HG02610 (cell line): ENCODE results near the gene EIF6.
"Not testable (repeated sequence)": the region's sequence is repeated elsewhere in the genome, so short reads cannot be mapped to it uniquely, and the experiment has no call there.

Source experiments
- ATAC-seq: cut with Tn5 transposase; IDR thresholded peaks from one replicate; pipeline ENCODE4 v1.9.1; 2021; ENCODE audit warnings: mild to moderate bottlenecking, moderate library complexity; ENCODE audit not compliant: unreplicated experiment

Gene EIF6

DNA sequence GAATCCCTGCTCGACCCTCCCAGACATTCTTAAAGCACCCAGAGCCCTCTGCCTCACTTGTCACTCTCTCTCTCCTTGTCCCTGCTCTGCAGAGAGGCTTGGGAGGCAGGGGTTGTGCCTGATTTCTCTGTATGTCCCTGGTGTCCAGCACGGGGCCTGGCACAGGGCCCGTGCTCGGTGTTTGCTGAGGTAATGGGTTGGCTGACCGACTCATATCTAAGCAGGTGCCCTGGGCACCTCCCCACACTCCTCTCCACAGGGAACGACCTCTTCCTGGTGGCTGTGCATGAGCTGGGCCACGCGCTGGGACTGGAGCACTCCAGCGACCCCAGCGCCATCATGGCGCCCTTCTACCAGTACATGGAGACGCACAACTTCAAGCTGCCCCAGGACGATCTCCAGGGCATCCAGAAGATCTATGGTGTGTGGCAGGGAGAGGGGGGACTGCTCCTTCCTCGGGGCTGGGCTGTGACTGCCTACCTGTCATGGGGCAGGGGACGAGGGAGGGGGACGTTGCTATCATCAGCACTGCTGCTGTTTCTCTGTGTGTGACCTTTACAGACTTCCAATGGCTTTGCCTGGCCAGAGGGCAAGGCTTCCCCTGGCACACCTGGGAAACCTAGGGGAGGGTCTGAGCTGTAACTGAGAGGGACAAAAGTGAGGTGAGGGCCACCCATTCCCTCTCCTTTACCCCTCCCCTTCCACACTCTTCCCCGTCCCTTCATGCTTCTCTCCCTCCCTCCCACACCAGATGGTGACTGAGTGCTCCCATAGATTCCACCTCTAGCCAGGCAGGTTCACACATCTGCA lies 20.8 kb downstream of the EIF6 start:
- no peak for ATAC-seq

DNA sequence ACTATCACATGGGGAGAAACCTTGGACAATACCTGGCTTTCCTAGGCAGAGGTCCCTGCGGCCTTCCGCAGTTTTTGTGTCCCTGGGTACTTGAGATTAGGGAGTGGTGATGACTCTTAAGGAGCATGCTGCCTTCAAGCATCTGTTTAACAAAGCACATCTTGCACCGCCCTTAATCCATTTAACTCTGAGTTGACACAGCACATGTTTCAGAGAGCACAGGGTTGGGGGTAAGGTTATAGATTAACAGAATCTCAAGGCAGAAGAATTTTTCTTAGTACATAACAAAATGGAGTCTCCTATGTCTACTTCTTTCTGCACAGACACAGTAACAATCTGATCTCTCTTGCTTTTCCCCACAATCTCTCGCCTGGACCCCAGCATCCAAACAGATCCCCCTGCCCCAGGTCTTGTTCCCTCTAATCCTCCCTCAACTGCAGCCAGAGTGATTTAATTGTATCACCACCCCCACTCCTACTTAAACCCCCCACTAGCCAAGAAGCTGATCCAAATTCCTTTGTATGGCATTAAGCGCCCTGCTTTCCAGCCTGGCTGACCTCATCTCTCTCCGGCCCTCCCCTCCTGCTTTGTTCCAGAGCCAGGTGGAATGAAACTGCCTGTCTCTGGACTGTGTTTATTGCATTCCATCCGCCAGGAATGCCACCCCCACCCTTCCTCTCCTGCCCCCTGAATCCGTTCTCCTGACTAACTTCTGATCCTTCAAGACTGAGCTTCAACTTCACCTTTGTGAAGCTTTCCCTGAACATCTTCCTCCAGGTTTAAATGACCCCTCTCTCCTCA lies 21.6 kb downstream of the EIF6 start:
- not testable (repeated sequence) for ATAC-seq

DNA sequence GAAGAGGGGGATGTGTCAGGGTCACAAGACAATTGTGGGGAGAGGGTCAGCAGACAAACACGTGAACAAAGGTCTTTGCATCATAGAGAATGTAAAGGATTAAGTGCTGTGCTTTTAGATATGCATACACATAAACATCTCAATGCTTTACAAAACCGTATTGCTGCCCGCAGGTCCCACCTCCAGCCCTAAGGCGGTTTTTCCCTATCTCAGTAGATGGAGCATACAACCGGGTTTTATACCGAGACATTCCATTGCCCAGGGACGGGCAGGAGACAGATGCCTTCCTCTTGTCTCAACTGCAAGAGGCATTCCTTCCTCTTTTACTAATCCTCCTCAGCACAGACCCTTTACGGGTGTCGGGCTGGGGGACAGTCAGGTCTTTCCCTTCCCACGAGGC lies 22.3 kb downstream of the EIF6 start:
- ATAC-seq: not testable (repeated sequence)

GRCh38 chr20:35260426-35260825 lies 24.1 kb downstream of the EIF6 start:
- no peak for ATAC-seq

DNA sequence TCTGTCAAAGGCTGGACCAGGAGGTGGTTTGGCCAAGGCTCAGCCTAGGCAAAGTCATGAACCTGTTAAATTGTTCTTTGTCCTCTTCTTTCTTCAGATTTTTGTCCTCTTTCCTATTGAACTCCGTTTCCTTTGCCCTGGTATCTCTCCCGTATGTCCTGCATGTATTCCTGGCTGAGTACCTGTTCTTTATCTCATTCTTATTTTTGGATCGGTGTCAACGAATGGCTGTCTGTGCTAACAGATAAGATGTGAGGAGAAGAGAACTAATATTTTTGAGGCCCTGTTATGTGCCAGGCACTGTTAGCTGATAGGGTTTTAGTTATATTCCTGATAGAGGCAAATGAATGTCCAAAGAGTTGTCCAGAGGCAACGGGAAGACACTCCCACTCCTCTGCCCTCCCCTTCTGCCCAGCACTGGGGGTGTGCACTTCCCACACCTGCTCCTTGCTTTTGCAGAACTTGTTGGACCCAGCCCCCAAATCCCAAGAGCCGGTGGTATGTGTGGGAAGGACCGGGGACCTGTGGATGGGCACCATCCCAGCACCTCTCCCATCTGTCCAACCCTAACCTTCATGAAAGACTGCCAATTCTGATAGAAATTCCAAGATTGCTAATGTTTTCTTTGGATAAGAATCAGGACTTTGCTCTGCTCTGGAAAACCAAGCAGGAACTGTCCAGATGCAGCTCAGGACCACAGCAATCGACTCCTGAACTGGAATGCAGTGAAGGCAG lies 27.2 kb downstream of the EIF6 start:
- ATAC-seq: no peak

GRCh38 chr20:35254448-35254999 lies 30.0 kb downstream of the EIF6 start:
- ATAC-seq: no peak

DNA sequence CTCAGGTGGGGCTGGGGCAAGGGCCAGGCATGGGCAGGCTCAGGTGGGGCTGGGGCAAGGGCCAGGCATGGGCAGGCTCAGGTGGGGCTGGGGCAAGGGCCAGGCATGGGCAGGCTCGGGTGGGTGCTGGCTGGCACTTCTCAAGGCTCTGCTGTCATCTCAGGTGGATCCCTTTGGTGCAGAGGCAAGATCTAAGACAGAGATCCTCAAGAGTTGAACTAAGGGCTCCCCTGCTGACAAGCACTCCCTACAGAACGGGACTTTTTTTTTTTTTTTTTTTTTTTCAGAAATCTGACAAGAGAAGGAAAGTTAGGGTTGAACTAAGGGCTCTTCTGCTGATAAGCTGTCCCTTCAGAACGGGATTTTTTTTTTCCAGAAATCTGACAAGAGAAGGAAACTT lies 31.6 kb downstream of the EIF6 start:
- no peak for ATAC-seq

DNA sequence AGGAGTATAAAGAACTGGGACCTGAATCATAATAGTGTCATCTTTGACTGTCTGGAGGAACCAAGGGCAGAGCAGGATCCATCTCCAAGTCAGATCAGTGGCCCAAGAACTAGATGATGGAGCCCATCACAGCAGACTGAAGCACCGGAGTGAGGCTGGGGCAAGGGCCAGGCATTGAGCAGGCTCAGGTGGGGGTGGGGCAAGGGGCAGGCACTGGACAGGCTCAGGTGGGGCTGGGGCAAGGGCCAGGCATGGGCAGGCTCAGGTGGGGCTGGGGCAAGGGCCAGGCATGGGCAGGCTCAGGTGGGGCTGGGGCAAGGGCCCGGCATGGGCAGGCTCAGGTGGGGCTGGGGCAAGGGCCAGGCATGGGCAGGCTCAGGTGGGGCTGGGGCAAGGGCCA lies 32.0 kb downstream of the EIF6 start:
- not testable (repeated sequence) for ATAC-seq

DNA sequence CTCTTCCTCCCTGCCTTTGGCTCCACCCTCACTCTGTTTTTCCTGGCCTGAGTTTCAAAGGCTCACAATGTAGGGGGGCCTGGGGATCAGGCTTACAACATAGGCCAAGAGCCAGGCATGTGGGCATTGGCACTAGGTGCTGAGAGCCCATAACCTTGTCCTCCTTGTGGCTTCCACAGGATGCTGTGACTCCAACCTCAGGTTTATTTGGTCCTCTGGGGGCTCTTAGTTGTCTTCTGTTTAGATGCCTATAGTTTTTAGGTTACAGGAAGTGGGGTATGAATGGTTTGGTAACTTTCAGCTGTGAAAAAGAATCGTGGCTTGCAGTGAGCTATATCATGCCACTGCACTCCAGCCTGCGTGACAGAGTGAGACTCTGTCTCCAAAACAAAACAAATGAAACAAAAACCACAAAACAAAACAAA lies 32.5 kb downstream of the EIF6 start:
- peak; percentile 77 for ATAC-seq

- no peak for ATAC-seq
Observed at GRCh38 chr20:35251613-35251940, 33.0 kb downstream of the EIF6 start.

DNA sequence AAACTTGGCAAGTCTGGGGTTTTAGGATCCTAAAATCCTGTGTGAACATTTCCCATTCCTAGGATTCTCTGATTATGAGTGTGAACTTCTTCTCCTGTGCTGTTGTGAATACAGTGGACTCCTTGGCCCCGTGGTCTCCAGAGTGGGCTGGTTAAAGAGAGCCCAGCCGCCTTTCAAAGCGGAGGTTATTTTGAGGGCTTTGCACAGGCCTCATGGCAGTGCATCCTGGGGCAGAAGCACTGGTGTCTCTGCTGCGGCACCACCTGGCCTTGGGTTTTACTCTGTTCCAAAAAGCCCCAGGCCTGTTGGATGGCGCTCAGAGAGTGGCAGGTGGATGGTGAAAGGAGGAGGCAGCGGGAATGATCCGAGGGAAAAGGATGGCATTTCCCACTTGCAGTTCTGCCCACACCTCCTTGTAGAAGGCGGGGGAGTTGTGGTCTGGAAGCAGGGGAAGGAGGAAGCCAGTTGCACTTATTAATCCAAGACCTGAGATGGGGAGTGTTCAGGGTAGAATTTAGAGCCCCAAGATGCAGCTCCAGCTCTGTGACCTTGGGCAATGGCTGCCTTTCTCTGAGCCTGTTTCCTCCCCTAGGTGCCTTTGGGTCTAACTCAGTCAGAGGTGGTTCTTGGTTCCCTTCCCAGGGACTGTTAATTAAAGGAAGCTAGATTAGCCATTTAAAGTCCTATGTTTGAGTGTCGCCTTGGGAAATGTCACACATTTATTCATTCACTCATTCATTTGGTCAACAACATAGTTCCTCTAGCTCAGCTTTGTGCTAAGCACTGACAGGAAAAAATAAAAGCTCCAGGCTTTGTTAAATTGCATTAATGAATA lies 35.7 kb downstream of the EIF6 start:
- ATAC-seq: no peak

DNA sequence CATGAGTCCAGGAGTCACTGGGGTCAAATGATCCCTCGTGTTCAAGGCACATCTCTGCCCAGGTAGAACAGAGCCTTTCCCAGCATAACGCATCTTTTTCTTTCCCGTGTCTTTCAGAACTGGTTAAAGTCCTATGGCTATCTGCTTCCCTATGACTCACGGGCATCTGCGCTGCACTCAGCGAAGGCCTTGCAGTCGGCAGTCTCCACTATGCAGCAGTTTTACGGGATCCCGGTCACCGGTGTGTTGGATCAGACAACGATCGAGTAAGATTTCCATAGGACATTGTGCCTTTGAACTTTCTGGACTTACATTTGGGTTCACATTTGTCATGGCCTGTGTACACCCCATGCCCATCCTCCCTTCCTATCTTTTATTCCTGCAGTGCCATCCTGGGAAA lies 37.8 kb downstream of the EIF6 start:
- ATAC-seq: no peak

GRCh38 chr20:35243986-35244385 lies 40.6 kb downstream of the EIF6 start:
- ATAC-seq: no peak

DNA sequence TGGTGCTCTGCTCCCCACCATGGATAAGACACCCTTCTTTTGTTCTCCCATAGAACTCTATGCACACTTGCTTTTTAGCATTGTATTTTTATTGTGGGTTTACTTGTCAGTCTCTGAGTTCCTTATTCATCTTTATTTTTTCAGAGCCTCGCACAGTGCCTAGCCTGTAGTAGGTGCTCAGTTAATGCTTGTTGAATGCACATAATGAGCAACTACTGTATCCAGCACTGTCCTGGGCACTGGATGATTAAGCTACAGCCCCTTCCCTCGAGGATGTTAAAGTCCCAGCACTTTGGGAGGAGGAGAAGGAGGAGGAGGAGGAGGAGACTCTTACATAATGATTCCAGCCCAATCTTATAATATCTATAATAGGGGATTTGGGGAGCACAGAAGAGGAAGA lies 41.3 kb downstream of the EIF6 start:
- no peak for ATAC-seq

DNA sequence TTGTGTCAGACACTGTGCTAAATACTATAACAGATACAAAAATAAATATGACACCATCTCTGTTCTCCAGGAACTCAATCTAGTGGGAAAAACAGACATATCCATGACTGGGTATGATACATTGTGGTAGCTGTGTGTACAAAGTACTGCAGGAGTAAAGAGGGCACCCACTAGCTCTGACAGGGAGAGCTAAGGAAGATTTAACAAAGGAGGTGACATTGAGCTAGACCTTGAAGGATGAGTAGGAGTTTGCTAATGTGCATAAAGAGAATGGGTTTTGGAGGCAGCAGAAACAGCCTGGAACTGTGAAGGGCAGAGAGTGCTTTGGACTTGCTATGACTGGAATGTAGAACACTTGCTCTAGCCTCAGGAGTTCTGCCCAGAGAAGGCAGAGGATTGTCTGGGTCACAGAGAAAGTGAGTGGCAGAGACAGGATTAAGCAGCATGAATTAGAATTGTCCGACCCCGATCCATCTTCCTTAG lies 43.7 kb downstream of the EIF6 start:
- no peak for ATAC-seq

DNA sequence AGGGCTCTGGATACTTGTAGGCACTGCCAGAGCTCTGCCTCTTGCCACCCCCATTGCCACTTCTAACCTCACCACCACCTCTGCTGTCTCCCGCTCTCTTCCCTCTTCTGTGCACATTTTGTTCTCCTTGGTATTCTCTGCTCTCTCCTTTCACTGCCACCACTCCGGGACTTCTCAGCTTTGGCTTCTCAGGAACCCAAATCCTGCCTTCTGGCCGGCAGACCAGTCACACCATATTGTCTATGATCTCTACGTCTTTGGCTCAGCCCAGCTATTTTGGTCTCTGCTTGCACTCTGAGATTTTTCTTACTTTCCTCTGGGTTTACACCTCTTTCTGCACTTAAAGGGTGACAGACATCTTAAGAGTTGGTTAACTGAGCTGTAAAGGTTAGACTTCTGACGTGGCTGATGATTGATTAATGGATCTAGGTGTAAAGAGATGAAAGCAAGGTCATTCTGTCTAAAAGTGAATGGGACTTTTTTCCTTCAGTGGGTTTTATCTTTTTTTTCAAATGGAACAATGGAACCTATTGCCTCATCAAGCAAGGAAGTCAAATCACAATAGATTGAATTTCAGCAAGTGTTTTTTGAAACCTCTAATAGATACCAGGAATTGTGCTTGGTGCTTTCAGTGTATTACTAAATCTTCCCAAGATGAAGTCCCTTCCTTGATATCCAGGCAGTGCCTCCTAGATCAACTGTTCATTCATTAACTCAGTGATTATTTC lies 44.3 kb downstream of the EIF6 start:
- ATAC-seq: no peak

GRCh38 chr20:35238735-35239134 lies 45.8 kb downstream of the EIF6 start:
- ATAC-seq: no peak

GRCh38 chr20:35238170-35238569 lies 46.4 kb downstream of the EIF6 start:
- ATAC-seq: no peak

DNA sequence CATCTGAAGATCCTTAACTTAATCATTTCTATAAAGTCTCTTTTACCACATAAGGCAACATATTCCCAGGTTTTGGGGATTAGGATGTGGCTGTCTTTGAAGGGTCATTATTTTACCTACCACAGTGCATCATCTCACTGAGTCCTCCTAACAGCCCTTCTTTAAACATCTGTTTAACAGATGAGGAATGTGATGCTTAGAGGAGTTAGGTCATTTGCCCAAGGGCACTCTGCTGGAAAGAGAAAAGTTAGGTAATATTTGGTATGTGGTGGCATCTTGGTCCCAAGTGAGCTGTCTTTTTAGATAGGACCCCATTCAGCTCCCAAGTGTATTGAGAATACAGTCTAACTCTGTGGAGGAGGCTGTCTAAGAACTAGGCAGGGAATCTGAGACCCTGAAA lies 47.1 kb downstream of the EIF6 start:
- ATAC-seq: no peak

DNA sequence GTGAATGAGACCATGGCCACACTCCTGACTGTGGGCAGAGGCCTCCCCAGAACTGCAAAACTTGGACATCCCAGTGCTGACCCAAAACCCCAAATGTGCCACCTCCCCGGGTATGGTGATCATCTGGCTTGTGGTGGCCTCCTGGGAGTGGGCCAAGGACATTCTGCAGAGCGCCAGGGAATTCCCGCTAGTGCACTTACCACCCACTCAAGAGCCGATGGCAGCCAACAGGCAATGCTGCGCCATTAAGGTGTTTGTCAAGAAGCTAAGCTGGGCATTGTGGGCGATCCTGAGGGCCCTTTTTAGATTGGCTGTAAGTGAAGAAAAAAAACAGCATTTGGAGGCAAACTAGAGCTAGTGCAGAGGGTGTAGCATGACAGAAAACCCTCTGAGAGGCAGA lies 48.7 kb downstream of the EIF6 start:
- no peak for ATAC-seq
